GM12873 (cell line): Measurements from ENCODE around the gene PCDHB16.
A peak's percentile ranks its signal among the peaks of the same experiment; 100 is the strongest.
"Not testable (repeated sequence)": the region's sequence is repeated elsewhere in the genome, so short reads cannot be mapped to it uniquely, and the experiment has no call there.

Source experiments
- CTCF ChIP-seq: IDR thresholded peaks from 2 replicates; pipeline ENCODE4 v1.5.1; 2012; ENCODE audit warnings: low read depth, mild to moderate bottlenecking, moderate library complexity, low read length, control low read depth; ENCODE audit not compliant: insufficient read depth; ENCODE audit errors: missing control alignments

Gene PCDHB16

GRCh38 chr5:141172381-141173204, 9.6 kb upstream of the PCDHB16 start, which contains the start of gene PCDHB7:
TSS of gene PCDHB7 (plus strand) at chr5:141172644. CDS start at chr5:141172836, 192 bp downstream.
- peak; percentile 40 for TF ChIP-seq CTCF

GRCh38 chr5:141175933-141176332, 6.3 kb upstream of the PCDHB16 start:
- no peak for TF ChIP-seq CTCF

GRCh38 chr5:141177577-141178191, 4.5 kb upstream of the PCDHB16 start, which contains the start of gene PCDHB8:
TSS of gene PCDHB8 (plus strand) at chr5:141177790. CDS start at chr5:141178035, 245 bp downstream.
- not testable (repeated sequence) for TF ChIP-seq CTCF

- TF ChIP-seq CTCF, result no peak
Measured at GRCh38 chr5:141180313-141180712, 1.9 kb upstream of the PCDHB16 start.

GRCh38 chr5:141186897-141187512, 4.8 kb downstream of the PCDHB16 start, which contains the start of gene PCDHB9:
TSS of gene PCDHB9 (plus strand) at chr5:141187161. CDS start at chr5:141187319, 158 bp downstream.
- TF ChIP-seq CTCF, result peak; percentile 53

- TF ChIP-seq CTCF, result peak; percentile 49
Measured at GRCh38 chr5:141192110-141192725, 10.0 kb downstream of the PCDHB16 start, which contains the start of gene PCDHB10. TSS of gene PCDHB10 (plus strand) at chr5:141192353. CDS start at chr5:141192553, 200 bp downstream.
